ENCODE data around the gene TMEM98. TPM values are rescaled to one million over a fixed set of nuclear protein-coding genes. Genes with fewer than 3 reads are reported as not detected.

TMEM98 gene, protein sequence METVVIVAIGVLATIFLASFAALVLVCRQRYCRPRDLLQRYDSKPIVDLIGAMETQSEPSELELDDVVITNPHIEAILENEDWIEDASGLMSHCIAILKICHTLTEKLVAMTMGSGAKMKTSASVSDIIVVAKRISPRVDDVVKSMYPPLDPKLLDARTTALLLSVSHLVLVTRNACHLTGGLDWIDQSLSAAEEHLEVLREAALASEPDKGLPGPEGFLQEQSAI
- total RNA-seq (2021; fragmentation: NEBNext Ultra II Directional; extraction: Animal tissue kit (Norgen Biotek cat#: 25700)): 86.1 and 90.9 TPM in 2 replicates
- polyA plus RNA-seq (2011; rRNA removed): 232 and 292 TPM in 2 replicates
- 197 TPM for polyA plus RNA-seq (2011; cell fraction: cytosol; rRNA removed)
- 246 TPM for polyA plus RNA-seq (2011; cell fraction: nucleus; rRNA removed)
- 86.2 to 115 TPM (median 101 TPM) in 4 replicates for polyA plus RNA-seq (2012, experiment 1 of 2)
- 118 TPM for polyA plus RNA-seq (2012, experiment 2 of 2)
- 43.3 TPM for polyA plus RNA-seq (2013, experiment 1 of 2)
- polyA plus RNA-seq (2013, experiment 2 of 2): 54.6 TPM
- polyA minus RNA-seq (2011; rRNA and poly(A)+ RNA removed): 209 and 237 TPM in 2 replicates
- 66.1 TPM for polyA minus RNA-seq (2011; cell fraction: cytosol; rRNA and poly(A)+ RNA removed)
- polyA minus RNA-seq (2011; cell fraction: nucleus; rRNA and poly(A)+ RNA removed): 53.2 TPM
- long read RNA-seq, experiment 1, full-length matches to known transcripts: 30 of 87 reads
- long read RNA-seq, experiment 1, partial matches to known transcripts: 35 of 87 reads
- long read RNA-seq, experiment 1, other reads (novel, unspliced or antisense): 22 of 87 reads
- long read RNA-seq, experiment 2, full-length matches to known transcripts: 57 of 81 reads
- long read RNA-seq, experiment 2, partial matches to known transcripts: 2 of 81 reads
- long read RNA-seq, experiment 2, other reads (novel, unspliced or antisense): 22 of 81 reads

DNA sequence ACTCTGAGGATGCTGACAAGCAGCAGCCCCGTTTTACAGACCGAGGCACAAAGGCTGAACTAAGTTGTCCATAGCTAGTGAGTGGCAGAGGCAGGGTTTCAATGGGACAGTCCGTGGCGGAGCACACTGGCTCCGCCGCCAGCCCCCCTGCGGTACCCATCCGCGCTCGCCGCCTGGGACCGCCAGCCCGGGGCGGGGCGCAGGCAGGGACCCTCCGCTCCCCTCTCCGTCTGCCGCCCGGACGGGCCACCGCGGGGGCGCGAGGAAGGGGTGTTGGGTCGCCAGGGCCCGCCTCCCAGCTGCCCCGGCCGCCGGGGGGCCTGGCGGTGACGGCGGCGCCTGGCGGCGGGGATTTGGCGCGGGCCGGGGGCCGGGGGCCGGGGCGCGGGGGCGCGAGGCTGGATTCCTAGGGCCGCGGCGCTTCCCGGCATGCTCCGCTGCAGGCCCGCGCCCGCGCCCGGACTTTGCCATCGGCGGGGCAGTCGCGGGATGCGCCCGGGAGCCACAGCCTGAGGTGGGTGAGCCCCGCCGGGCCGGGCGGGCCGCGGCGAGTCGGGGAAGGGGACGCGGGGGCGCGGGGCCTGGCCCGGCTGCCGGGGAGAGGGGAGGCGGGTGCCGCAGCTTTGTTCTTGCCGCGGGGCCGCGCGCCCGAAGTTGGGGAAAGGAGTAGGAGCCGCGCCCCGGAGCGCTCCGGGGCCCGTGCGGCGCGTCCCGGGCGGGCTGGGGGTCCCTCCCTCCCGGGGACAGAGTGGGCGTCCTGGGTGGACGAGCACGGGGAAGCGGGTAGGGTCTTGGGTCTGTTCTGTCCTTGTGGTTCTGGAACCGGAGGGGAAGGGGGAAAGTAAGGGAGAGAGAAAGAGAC is at the start of gene TMEM98:
Gene TMEM98, plus strand, starts transcription at position 430 of the 862 bp plus-strand sequence. CDS start 3,376 bp downstream, outside the sequence.
- H3K4me2 ChIP-seq (ENCODE audit: insufficient read depth in 1 of 2, low read depth in 2 of 2, low read length in 2 of 2): peak within 1 kb of the TSS; percentile 78 to 100
- ChIA-PET POLR2A (ENCODE audit: partially characterized antibody) (interaction anchor here (0.8 to 1.4 kb wide), 6 partner anchors 9 to 154 kb away, joined by 3 to 7 read pairs (median 4); partner anchors contain the start of gene MYO1D), CTCF (ENCODE audit: partially characterized antibody) (interaction anchor here (0.9 to 4.8 kb wide), 9 partner anchors 7 to 70 kb away, joined by 3 to 43 read pairs (median 3); no protein-coding TSS in a partner anchor)
- H4K5ac ChIP-seq (ENCODE audit: insufficient read length, low read depth, low read length): peak within 1 kb of the TSS; percentile 40
- H3K56ac ChIP-seq (replicated peaks; ENCODE audit: insufficient read length, low read depth, low read length): peak within 1 kb of the TSS; percentile 56
- 5% methylated on average over 14 of the region's 99 CpGs; no CpG with 5 or more reads in 1 of the 2 experiments for WGBS, 2 experiments (ENCODE audit: extremely low coverage in 1 of 2, insufficient coverage in 1 of 2, insufficient read length in 1 of 2, insufficient replicate concordance in 2 of 2, low coverage in 1 of 2, low lambda C conversion rate in 2 of 2, missing lambda C conversion rate in 1 of 2)
- H3K4me1 ChIP-seq (replicated peaks in 1 of 4; ENCODE audit: control insufficient read depth in 3 of 4, insufficient read depth in 4 of 4, low read length in 3 of 4): peaks cover 4 to 22% (median 16%) of the 10 kb centered on the region in 4 experiments; a peak in 6 of 7 replicates
- DNase-seq (ENCODE audit: low read depth in 1 of 2, low spot score in 2 of 2) (peak in 1 of 2 experiments; percentile 72), FAIRE-seq (no peak)
- peak within 1 kb of the TSS; percentile 85 for H4K8ac ChIP-seq (ENCODE audit: extremely low read depth, insufficient read depth, low read length)
- peak within 1 kb of the TSS; percentile 97 for H2BK120ac ChIP-seq (replicated peaks; ENCODE audit: low read depth, low read length)
- H4K91ac ChIP-seq (replicated peaks; ENCODE audit: insufficient read length, low read length): peak within 1 kb of the TSS; percentile 63
- peaks cover 17% of the 10 kb centered on the region for H3K23me2 ChIP-seq (ENCODE audit: low read depth, low read length)
- H2BK15ac ChIP-seq (ENCODE audit: low read length): peak within 1 kb of the TSS; percentile 98
- peak within 1 kb of the TSS; percentile 9 for H3K23ac ChIP-seq (ENCODE audit: insufficient read length)
- peak within 1 kb of the TSS; percentile 37 to 85 (median 65) for H3K9ac ChIP-seq (replicated peaks in 1 of 4; ENCODE audit: extremely low read depth in 1 of 4, low read depth in 3 of 4, low read length in 3 of 4)
- peaks cover 0 to 2% of the 10 kb centered on the region in 2 experiments; a peak in 1 of 4 replicates for H3K9me3 ChIP-seq (ENCODE audit: insufficient read depth in 2 of 2, low read depth in 1 of 2, low read length in 1 of 2)
- peak within 1 kb of the TSS; percentile 65 to 98 (median 87) for H3K4me3 ChIP-seq (ENCODE audit: extremely low read depth in 1 of 4, insufficient read depth in 2 of 4, low read depth in 3 of 4, low read length in 4 of 4)
- peak within 1 kb of the TSS; percentile 72 for H3K4ac ChIP-seq (replicated peaks; ENCODE audit: insufficient read length, low read depth, low read length)
- H3K18ac ChIP-seq (ENCODE audit: extremely low read depth, low read length): peak within 1 kb of the TSS; percentile 97
- peak within 1 kb of the TSS; percentile 27 for H2BK20ac ChIP-seq (ENCODE audit: low read length)
- no peaks in the 10 kb centered on the region for H4K20me1 ChIP-seq (replicated peaks in 1 of 2; ENCODE audit: control insufficient read depth in 1 of 2, insufficient read depth in 2 of 2, low read length in 2 of 2)
- no peak within 1 kb of the TSS for H3K27ac ChIP-seq (ENCODE audit: low read depth, low read length)
- peak within 1 kb of the TSS; percentile 100 for H2BK12ac ChIP-seq (ENCODE audit: low read depth, low read length)
- H3K79me1 ChIP-seq (ENCODE audit: low read depth, low read length): peaks cover 8% of the 10 kb centered on the region
- H2AFZ ChIP-seq (ENCODE audit: low read length): peak within 1 kb of the TSS; percentile 72
- peak within 1 kb of the TSS; percentile 100 for H2AK5ac ChIP-seq (ENCODE audit: low read depth, low read length)
- H3K27me3 ChIP-seq (replicated peaks in 1 of 4; ENCODE audit: control insufficient read depth in 3 of 4, extremely low read depth in 1 of 4, insufficient read depth in 3 of 4, low read length in 3 of 4): peaks cover 0 to 7% (median 6%) of the 10 kb centered on the region in 4 experiments; a peak in 3 of 7 replicates
- peaks cover 4 to 15% of the 10 kb centered on the region in 2 experiments for H3K79me2 ChIP-seq (ENCODE audit: control insufficient read depth in 1 of 2, insufficient read depth in 2 of 2, low read length in 2 of 2)
- no peak within 1 kb of the TSS for H3K14ac ChIP-seq (ENCODE audit: insufficient read length)
- peak within 1 kb of the TSS; percentile 96; the same call in 1 of the 2 replicates for H2BK5ac ChIP-seq (ENCODE audit: low read depth, low read length)
- H3K36me3 ChIP-seq (ENCODE audit: control insufficient read depth in 2 of 4, insufficient read depth in 4 of 4, low read length in 3 of 4): peaks cover 0 to 15% (median 6%) of the 10 kb centered on the region in 4 experiments; a peak in 6 of 8 replicates
- TF ChIP-seq YY1 (IDR thresholded peaks at IDR 0.05; ENCODE audit: low read depth, low read length): no peak
- no peak for TF ChIP-seq SIN3A (conservative IDR thresholded peaks at IDR 0.05 in 1 of 2, IDR thresholded peaks at IDR 0.05 in 1 of 2; ENCODE audit: low read depth in 1 of 2, low read length in 2 of 2)
- TF ChIP-seq PHF8 (conservative IDR thresholded peaks at IDR 0.05; ENCODE audit: low read depth, low read length): peak; percentile 57
- no peak for TF ChIP-seq SRF (IDR thresholded peaks at IDR 0.05; ENCODE audit: low read depth, low read length)
- TF ChIP-seq, protein P1, sequence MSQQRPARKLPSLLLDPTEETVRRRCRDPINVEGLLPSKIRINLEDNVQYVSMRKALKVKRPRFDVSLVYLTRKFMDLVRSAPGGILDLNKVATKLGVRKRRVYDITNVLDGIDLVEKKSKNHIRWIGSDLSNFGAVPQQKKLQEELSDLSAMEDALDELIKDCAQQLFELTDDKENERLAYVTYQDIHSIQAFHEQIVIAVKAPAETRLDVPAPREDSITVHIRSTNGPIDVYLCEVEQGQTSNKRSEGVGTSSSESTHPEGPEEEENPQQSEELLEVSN (IDR thresholded peaks at IDR 0.05): no peak
